GM12892 (cell line): ENCODE results near the gene TTC31.

Experiments used
- POLR2A ChIP-seq: IDR thresholded peaks from 2 replicates; pipeline ENCODE4 v1.6.1; 2011; ENCODE audit warnings: low read depth, low read length, control low read depth
- POLR2AphosphoS5 ChIP-seq: IDR thresholded peaks from 2 replicates; pipeline ENCODE4 v1.6.1; 2011; ENCODE audit warnings: low read depth, low read length, control low read depth

DNA sequence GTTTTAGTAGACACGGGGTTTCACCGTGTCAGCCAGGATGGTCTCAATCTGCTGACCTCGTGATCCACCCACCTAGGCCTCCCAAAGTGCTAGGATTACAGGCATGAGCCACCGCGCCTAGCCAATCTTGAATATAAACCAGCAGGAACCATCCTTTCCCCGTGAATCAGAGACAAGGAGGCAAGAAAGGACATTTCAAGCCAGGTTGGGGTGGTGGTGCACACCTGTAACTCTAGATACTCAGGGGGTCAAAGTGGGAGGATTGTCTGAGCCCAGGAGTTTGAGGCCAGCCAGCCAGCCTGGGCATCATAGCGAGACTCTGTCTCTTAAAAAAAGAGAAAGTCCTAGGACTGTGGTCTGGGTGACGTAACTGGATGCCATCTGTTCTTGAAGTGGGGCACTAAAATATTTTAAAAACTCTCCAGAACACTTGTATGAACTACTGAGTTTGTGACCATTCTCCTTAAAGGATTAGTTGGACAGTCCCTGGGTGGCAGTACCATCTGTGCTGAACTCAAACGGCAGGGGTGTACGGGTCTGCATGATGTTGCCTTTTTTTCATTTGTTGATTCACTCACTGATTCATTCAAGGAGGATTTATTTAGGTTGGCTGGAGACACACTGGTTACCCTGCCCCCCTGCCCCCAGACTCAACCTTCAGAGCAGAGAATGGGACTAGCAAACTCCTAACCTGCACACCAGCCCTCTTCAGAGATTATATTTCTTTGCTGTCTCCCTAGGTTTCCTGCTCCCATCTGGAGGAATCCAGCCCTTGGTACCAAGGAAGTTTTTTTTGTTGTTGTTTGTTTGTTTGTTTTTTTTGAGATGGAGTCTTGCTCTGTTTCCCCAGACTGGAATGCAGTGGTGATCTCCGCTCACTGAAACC is 28.5 kb downstream of the TTC31 start:
- TF ChIP-seq POLR2A (no peak), POLR2AphosphoS5 (no peak)
